ENCODE results near the gene VPS13D. TPM values are rescaled to one million over a fixed set of nuclear protein-coding genes. Genes with fewer than 3 reads are reported as not detected.

VPS13D gene
- polyA plus RNA-seq, 3 donors: 3.6 to 20.2 (median 5.1) TPM

GRCh38 chr1:12481928-12482327, 252.1 kb downstream of the VPS13D start:
- H3K27me3 ChIP-seq (ENCODE audit: control insufficient read depth in 2 of 2, insufficient read depth in 2 of 2, low read length in 2 of 2): no peaks in the 10 kb centered on the region
- no peak overlapping the region for H2AFZ ChIP-seq (ENCODE audit: insufficient read depth, low read depth, low read length, poor library complexity, severe bottlenecking)
- TF ChIP-seq, protein P1, sequence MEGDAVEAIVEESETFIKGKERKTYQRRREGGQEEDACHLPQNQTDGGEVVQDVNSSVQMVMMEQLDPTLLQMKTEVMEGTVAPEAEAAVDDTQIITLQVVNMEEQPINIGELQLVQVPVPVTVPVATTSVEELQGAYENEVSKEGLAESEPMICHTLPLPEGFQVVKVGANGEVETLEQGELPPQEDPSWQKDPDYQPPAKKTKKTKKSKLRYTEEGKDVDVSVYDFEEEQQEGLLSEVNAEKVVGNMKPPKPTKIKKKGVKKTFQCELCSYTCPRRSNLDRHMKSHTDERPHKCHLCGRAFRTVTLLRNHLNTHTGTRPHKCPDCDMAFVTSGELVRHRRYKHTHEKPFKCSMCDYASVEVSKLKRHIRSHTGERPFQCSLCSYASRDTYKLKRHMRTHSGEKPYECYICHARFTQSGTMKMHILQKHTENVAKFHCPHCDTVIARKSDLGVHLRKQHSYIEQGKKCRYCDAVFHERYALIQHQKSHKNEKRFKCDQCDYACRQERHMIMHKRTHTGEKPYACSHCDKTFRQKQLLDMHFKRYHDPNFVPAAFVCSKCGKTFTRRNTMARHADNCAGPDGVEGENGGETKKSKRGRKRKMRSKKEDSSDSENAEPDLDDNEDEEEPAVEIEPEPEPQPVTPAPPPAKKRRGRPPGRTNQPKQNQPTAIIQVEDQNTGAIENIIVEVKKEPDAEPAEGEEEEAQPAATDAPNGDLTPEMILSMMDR (IDR thresholded peaks at IDR 0.05): no peak
- WGBS (ENCODE audit: insufficient coverage): 88% methylated on average over 4 of the region's 6 CpGs
- H3K36me3 ChIP-seq (replicated peaks in 1 of 2; ENCODE audit: control insufficient read depth in 1 of 2, insufficient read depth in 2 of 2, low read length in 2 of 2): peaks cover 4 to 67% of the 10 kb centered on the region in 2 donors
- H3K9me3 Mint-ChIP-seq: no peaks in the 10 kb centered on the region
- H3K4me1 ChIP-seq (ENCODE audit: control insufficient read depth in 1 of 2, insufficient read depth in 2 of 2, low read length in 2 of 2): peaks cover 20 to 30% of the 10 kb centered on the region in 2 donors
- peaks cover 6% of the 10 kb centered on the region for H4K20me1 ChIP-seq (ENCODE audit: insufficient read depth, low read length)
- intact Hi-C loops (cut with micrococcal nuclease): no loop called here
- H3K4me1 Mint-ChIP-seq: peaks cover 32% of the 10 kb centered on the region
- no peak overlapping the region for H3K4me3 Mint-ChIP-seq
- peaks cover 72 to 76% of the 10 kb centered on the region in 2 donors for H3K36me3 Mint-ChIP-seq
- no peak overlapping the region for H3K4me3 ChIP-seq (replicated peaks in 1 of 3; ENCODE audit: low read depth in 2 of 3, low read length in 3 of 3)
- H3K4me2 ChIP-seq (replicated peaks; ENCODE audit: extremely low read depth, low read length, poor library complexity, severe bottlenecking): no peak overlapping the region
- H3K9me3 ChIP-seq (replicated peaks in 1 of 2; ENCODE audit: control insufficient read depth in 1 of 2, insufficient read depth in 1 of 2, low read length in 2 of 2): no peaks in the 10 kb centered on the region
- no peak for DNase-seq
- H3K27ac ChIP-seq (ENCODE audit: low read depth in 1 of 2, low read length in 2 of 2): no peak overlapping the region
- H3K79me2 ChIP-seq (ENCODE audit: insufficient read depth, low read length): no peaks in the 10 kb centered on the region
- no peak overlapping the region for H3K9ac ChIP-seq (ENCODE audit: insufficient read depth, low read length, poor library complexity, severe bottlenecking)
- H3K27ac Mint-ChIP-seq: no peak overlapping the region
- no peaks in the 10 kb centered on the region for H3K27me3 Mint-ChIP-seq (ENCODE audit: low read depth in 3 of 3)

DNA sequence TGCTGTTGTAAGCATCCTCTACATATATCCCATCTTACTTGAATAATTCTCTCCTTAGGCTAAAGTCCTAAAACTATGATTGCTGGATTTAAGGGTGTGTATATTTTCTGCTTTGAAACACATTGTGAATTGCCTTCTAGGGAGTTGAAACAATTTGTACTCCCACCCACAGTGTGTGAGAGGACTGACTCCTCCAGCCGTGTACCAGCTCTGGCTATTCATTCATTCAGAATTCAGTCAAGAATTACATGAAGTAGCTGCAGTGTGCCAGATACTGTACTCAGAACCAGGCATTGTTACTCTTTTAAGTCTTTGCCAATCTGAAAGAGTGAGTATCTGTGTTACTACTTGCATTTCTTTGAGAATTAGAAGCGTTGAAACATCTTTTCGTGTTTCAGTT, 253.2 kb downstream of the VPS13D start:
- peaks cover 64 to 71% of the 10 kb centered on the region in 2 donors for H3K36me3 Mint-ChIP-seq
- no peak overlapping the region for H3K9ac ChIP-seq (ENCODE audit: insufficient read depth, low read length, poor library complexity, severe bottlenecking)
- peaks cover 6% of the 10 kb centered on the region for H4K20me1 ChIP-seq (ENCODE audit: insufficient read depth, low read length)
- H3K79me2 ChIP-seq (ENCODE audit: insufficient read depth, low read length): no peaks in the 10 kb centered on the region
- TF ChIP-seq, protein P1 (IDR thresholded peaks at IDR 0.05): no peak
- H3K4me1 ChIP-seq (ENCODE audit: control insufficient read depth in 1 of 2, insufficient read depth in 2 of 2, low read length in 2 of 2): peaks cover 20 to 28% of the 10 kb centered on the region in 2 donors
- H3K9me3 ChIP-seq (replicated peaks in 1 of 2; ENCODE audit: control insufficient read depth in 1 of 2, insufficient read depth in 1 of 2, low read length in 2 of 2): no peaks in the 10 kb centered on the region
- H3K9me3 Mint-ChIP-seq: no peaks in the 10 kb centered on the region
- no peak overlapping the region for H2AFZ ChIP-seq (ENCODE audit: insufficient read depth, low read depth, low read length, poor library complexity, severe bottlenecking)
- no peak overlapping the region for H3K27ac ChIP-seq (ENCODE audit: low read depth in 1 of 2, low read length in 2 of 2)
- no peak for DNase-seq
- H3K4me1 Mint-ChIP-seq: peaks cover 29% of the 10 kb centered on the region
- no peaks in the 10 kb centered on the region for H3K27me3 ChIP-seq (ENCODE audit: control insufficient read depth in 2 of 2, insufficient read depth in 2 of 2, low read length in 2 of 2)
- WGBS (ENCODE audit: insufficient coverage): 100% methylated on average over 2 of the region's 3 CpGs
- no peak overlapping the region for H3K4me3 Mint-ChIP-seq
- H3K36me3 ChIP-seq (replicated peaks in 1 of 2; ENCODE audit: control insufficient read depth in 1 of 2, insufficient read depth in 2 of 2, low read length in 2 of 2): peaks cover 2 to 59% of the 10 kb centered on the region in 2 donors
- H3K27me3 Mint-ChIP-seq (ENCODE audit: low read depth in 3 of 3): no peaks in the 10 kb centered on the region
- no peak overlapping the region for H3K4me3 ChIP-seq (replicated peaks in 1 of 3; ENCODE audit: low read depth in 2 of 3, low read length in 3 of 3)
- no peak overlapping the region for H3K4me2 ChIP-seq (replicated peaks; ENCODE audit: extremely low read depth, low read length, poor library complexity, severe bottlenecking)
- intact Hi-C loops (cut with micrococcal nuclease): no loop called here
- peak overlapping the region in 3 of 7 donors; percentile 19 to 33 (median 25) for H3K27ac Mint-ChIP-seq

Measured in CD14-positive monocyte (primary cell).